Sigmoid colon (tissue), 4 donors: ENCODE data around the gene GRID1.

Source experiments
- CTCF ChIP-seq, 4 experiments: fragments of 450-650 bp in 3 of 4; fragments of 200-600 bp in 1 of 4; IDR thresholded peaks; one replicate each; pipeline ENCODE4 v1.5.1; 2016 to 2019; ENCODE audit warnings: antibody characterized with exemption in 4 of 4, mild to moderate bottlenecking in 3 of 4, moderate library complexity in 2 of 4
- EP300 ChIP-seq, 4 donors: sonication (generic); formaldehyde crosslinking; IDR thresholded peaks; one replicate each; pipeline ENCODE4 v1.6.1; 2017; ENCODE audit warnings: antibody characterized with exemption in 4 of 4
- POLR2A ChIP-seq, 2 donors: fragments of 450-650 bp; IDR thresholded peaks; one replicate each; pipeline ENCODE4 v1.6.1; 2016; ENCODE audit warnings: antibody characterized with exemption in 2 of 2, mild to moderate bottlenecking in 2 of 2, moderate library complexity in 2 of 2

GRCh38 chr10:86109421-86109820, 257.2 kb downstream of the GRID1 start:
- no peak for TF ChIP-seq CTCF (IDR thresholded peaks at IDR 0.05)
- TF ChIP-seq POLR2A (IDR thresholded peaks at IDR 0.05): no peak
- TF ChIP-seq EP300 (IDR thresholded peaks at IDR 0.05): no peak
